Measurements from ENCODE around the gene SLC22A1. TPM values are rescaled to one million over a fixed set of nuclear protein-coding genes. Genes with fewer than 3 reads are reported as not detected.

Gene SLC22A1
- total and polyA plus RNA-seq, 2 of the 13 experiments (the other 11 are each of a cell fraction or from before 2014, with no cell fraction given) = 0.80 to 0.87 TPM

DNA sequence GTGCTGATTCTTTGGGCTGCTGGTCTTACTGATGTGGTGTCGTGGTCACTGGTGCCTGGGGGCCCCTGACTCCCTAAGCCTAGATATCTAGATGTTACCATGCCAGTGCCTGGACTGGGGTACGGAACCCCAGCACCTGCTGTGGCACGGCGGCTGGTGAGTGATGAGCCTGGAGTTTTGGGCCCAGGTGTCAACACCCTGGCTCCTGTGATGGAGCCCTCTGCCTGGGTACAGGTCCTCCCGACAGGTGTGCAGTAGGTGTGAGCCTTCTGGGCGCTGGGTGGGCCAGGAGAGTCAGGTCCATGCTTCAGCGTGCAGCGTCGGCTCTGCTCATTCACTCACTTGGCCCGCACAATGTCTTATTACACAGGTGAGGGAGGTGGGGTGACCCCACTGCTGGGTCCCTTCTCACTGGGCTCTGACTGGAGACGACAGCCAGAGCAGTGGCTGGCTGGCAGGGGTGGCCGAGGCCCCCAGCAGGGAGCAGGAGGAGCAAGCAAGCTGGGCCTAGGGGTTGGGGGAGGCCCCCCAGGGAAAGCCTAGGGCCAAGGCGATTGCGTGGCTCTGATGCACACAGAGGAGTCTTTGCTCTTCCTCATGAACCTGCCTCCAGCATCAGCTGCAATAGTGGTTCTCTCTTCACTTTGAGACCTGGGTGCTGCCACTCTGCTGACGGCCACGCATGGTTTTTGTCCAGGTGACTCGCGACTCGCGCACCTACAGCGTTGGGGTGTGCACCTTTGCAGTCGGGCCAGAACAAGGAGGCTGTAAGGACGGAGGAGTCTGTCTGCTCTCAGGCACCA, 42.5 kb upstream of the SLC22A1 start:
- CTCF ChIA-PET (ENCODE audit: low intra/inter-chr PET ratio, low total read pairs) = no interaction called here
- intact Hi-C loops (cut with micrococcal nuclease; ENCODE audit: unreplicated experiment) (no loop called here), in situ Hi-C loops (cut with HindIII; ENCODE audit: extremely low pct_ligation_motif_present, low pct_unique_long_range_greater_than_20kb) (no loop called here)
- no TSS peak for BruUV-seq (replicated peaks)
- Histone ChIP-seq H3K36me3 (replicated peaks in 1 of 2; ENCODE audit: control insufficient read depth in 1 of 2, insufficient read depth in 2 of 2, low read length in 2 of 2) (peaks cover 41 to 84% of the 10 kb centered on the region in 2 experiments), H2AFZ (ENCODE audit: low read length) (no peak overlapping the region), H3K79me2 (ENCODE audit: insufficient read depth, low read length) (no peaks in the 10 kb centered on the region), H3K4me1 (ENCODE audit: insufficient read depth, low read length) (peaks cover 11% of the 10 kb centered on the region), H4K20me1 (ENCODE audit: insufficient read depth, low read length) (no peaks in the 10 kb centered on the region), H3K9me3 (ENCODE audit: low read length) (no peaks in the 10 kb centered on the region), H3K27ac (ENCODE audit: extremely low read length, insufficient read depth, low read length) (peak overlapping the region; percentile 12), H3K9ac (ENCODE audit: insufficient read depth, low read depth, low read length) (no peak overlapping the region), H3K4me2 (ENCODE audit: low read depth, low read length) (no peak overlapping the region), H3K27me3 (ENCODE audit: control insufficient read depth in 1 of 2, insufficient read depth in 2 of 2, low read length in 2 of 2) (no peaks in the 10 kb centered on the region), H3K4me3 (replicated peaks in 1 of 3; ENCODE audit: insufficient read depth in 1 of 3, low read depth in 2 of 3, low read length in 3 of 3) (no peak overlapping the region)
- FAIRE-seq = no peak
- POLR2A ChIA-PET = no interaction called here
- no peak for DNase-seq (ENCODE audit: low spot score)
- WGBS (ENCODE audit: low lambda C conversion rate) = 91% methylated on average over 20 of the region's 23 CpGs
- peak; percentile 25 for ATAC-seq
- TF ChIP-seq ATM (IDR thresholded peaks at IDR 0.05; ENCODE audit: borderline replicate concordance) = no peak
- TF ChIP-seq FOXC1 (CRISPR knock-in tag; IDR thresholded peaks at IDR 0.05; ENCODE audit: borderline replicate concordance) = no peak
- TF ChIP-seq SALL1 (CRISPR knock-in tag; IDR thresholded peaks at IDR 0.05) = peak; percentile 12; the same call in 1 of the 2 replicates
- peak; percentile 75 for TF ChIP-seq AGO2 (optimal IDR thresholded peaks at IDR 0.05; ENCODE audit: low read depth, low read length)
- no peak for TF ChIP-seq SMAD3 (CRISPR knock-in tag; IDR thresholded peaks at IDR 0.05)
- TF ChIP-seq ZNF687 (CRISPR knock-in tag; IDR thresholded peaks at IDR 0.05) = peak; percentile 34; the same call in 1 of the 2 replicates

All from HepG2 (cell line).